Mucosa of stomach (tissue), 1 donor: ENCODE measurements around the gene BLOC1S1.

Experiments
- H3K27me3 ChIP-seq: one replicate; pipeline ENCODE4 v1.7.0; 2013; ENCODE audit warnings: mild to moderate bottlenecking, low read length; ENCODE audit not compliant: control insufficient read depth, insufficient read depth
- H3K36me3 ChIP-seq: one replicate; pipeline ENCODE4 v1.7.0; 2013; ENCODE audit warnings: low read length; ENCODE audit not compliant: control insufficient read depth, insufficient read depth
- H3K4me1 ChIP-seq: one replicate; pipeline ENCODE4 v1.7.0; 2013; ENCODE audit warnings: mild to moderate bottlenecking, low read length; ENCODE audit not compliant: control insufficient read depth, insufficient read depth
- H3K4me3 ChIP-seq: one replicate; pipeline ENCODE4 v1.7.0; 2013; ENCODE audit warnings: low read length
- H3K9ac ChIP-seq: one replicate; pipeline ENCODE4 v1.7.0; 2013; ENCODE audit warnings: mild to moderate bottlenecking, low read length, moderate library complexity
- H3K9me3 ChIP-seq: one replicate; pipeline ENCODE4 v1.7.0; 2013; ENCODE audit warnings: mild to moderate bottlenecking, low read length, moderate library complexity; ENCODE audit not compliant: control insufficient read depth
- donor health status: Pancreatic carcinoma.

The BLOC1S1 gene

DNA sequence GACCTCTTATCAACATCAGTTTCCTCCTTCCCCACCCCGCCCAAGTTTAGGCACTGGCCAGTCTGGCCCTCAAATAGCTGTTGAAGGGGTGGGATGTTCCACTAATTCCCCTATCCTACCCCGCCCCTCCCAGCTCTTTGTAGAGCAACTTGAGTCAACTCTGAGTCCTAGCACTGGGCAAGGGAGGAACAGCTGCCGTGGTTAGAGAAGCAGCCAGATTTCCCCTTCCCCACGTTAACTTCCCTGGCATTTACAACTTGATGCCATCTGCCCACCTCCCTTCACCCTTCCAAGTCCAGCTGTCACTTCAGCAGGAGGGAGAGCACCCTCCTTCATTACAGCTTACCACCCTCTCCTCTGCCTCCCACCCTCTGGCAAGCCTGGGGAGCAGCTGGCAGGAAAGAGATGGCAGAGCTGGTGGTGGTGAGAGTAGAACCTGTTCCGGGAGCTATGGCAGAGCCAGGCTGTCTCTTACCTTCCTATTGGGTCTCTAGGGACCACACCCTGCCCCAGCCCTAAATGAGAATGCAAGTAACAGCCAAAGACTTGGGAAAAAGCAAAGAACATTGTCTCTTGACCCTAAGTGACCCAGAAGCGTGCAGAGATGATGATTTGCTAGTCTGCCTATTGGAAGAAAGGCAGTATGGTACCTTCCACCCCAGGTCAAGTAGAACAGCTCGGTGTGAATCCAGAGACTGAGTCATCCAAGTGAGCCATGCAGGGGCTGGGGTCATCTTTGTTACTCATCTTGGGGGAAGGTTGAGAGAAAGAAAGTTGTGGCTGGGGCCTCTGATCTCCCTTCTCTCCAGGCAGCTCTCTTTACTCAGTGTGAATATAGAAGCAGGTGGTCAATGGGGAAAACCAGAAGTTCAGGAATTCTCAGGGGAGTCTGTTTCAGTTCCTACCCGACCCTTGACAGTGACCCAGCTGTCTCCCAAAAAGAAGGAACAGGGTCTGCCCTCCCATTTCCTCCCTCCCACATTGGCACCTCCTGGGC lies 1.5 kb downstream of the BLOC1S1 start:
- Histone ChIP-seq H3K4me1 (peaks cover 60% of the 10 kb centered on the region), H3K9ac (peak overlapping the region; percentile 90), H3K27me3 (no peaks in the 10 kb centered on the region), H3K9me3 (no peaks in the 10 kb centered on the region), H3K4me3 (peak overlapping the region; percentile 89), H3K36me3 (no peaks in the 10 kb centered on the region)

DNA sequence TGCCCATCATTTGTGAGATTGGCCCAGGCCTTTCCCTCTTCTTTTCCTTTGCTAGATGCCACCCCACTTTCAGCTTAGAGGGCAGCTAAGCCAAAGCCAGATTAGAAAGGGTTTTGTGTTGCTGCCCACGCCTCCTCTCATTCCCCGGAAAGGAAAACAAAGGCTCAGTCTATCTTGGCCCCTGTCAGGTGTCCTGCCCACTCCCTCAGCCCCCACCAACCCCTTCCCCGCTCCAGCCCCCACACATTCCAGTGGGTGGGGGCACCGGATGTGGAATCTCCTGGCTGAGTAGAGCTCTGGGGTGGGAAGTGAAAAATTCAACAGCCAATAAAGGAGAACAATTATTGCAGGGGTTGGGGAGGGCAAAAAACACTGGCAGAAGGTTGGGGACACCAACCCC lies 2.2 kb downstream of the BLOC1S1 start:
- Histone ChIP-seq H3K27me3 (no peaks in the 10 kb centered on the region), H3K9me3 (no peaks in the 10 kb centered on the region), H3K4me1 (peaks cover 66% of the 10 kb centered on the region), H3K4me3 (no peak overlapping the region), H3K9ac (no peak overlapping the region), H3K36me3 (no peaks in the 10 kb centered on the region)

DNA sequence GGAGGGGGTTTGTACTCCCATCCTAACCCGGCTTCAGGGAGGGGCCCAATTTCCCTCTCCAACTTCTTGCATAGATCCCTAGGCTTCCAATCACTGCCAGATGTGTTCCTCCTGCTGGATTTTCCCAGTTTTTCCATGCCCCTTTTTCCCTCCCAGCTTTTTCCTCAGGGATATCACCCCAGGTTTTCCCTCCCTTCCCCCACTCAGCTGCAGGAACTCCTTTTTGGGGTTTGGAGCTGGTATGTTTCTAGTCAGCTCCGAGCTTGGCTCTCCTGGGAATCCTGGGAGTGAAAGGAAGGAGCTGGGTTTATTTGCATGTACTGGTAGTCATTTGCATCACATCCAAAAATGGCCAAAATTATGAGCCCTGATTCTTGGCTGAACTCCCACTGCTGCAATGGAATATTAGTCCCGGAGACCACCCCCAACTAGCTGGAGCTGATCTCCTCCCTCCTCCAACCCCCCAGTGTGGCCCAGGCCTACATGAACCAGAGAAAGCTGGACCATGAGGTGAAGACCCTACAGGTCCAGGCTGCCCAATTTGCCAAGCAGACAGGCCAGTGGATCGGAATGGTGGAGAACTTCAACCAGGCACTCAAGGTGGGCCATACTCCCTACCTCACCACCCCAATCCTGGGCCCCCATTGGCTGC lies 2.9 kb downstream of the BLOC1S1 start:
- H3K4me1 ChIP-seq = peaks cover 72% of the 10 kb centered on the region
- H3K36me3 ChIP-seq = no peaks in the 10 kb centered on the region
- no peaks in the 10 kb centered on the region for H3K27me3 ChIP-seq
- no peak overlapping the region for H3K4me3 ChIP-seq
- H3K9ac ChIP-seq = peak overlapping the region; percentile 29
- H3K9me3 ChIP-seq = no peaks in the 10 kb centered on the region

GRCh38 chr12:55719371-55719770 lies 3.5 kb downstream of the BLOC1S1 start:
- peaks cover 5% of the 10 kb centered on the region for H3K36me3 ChIP-seq
- peaks cover 78% of the 10 kb centered on the region for H3K4me1 ChIP-seq
- H3K4me3 ChIP-seq = no peak overlapping the region
- no peaks in the 10 kb centered on the region for H3K27me3 ChIP-seq
- H3K9me3 ChIP-seq = no peaks in the 10 kb centered on the region
- peak overlapping the region; percentile 55 for H3K9ac ChIP-seq

GRCh38 chr12:55720071-55720564 lies 4.3 kb downstream of the BLOC1S1 start, which contains the start of gene RDH5:
TSS of gene RDH5 (plus strand) at chr12:55720393. CDS start at chr12:55721185, 792 bp downstream.
- Histone ChIP-seq H3K36me3 (peaks cover 12% of the 10 kb centered on the region), H3K9ac (peak within 1 kb of the TSS; percentile 55), H3K4me3 (peak within 1 kb of the TSS; percentile 48)

GRCh38 chr12:55720894-55721444 lies 5.1 kb downstream of the BLOC1S1 start:
- Histone ChIP-seq H3K27me3 (no peaks in the 10 kb centered on the region), H3K36me3 (peaks cover 21% of the 10 kb centered on the region), H3K9me3 (no peaks in the 10 kb centered on the region), H3K4me3 (peak overlapping the region; percentile 48), H3K4me1 (peaks cover 85% of the 10 kb centered on the region), H3K9ac (peak overlapping the region; percentile 55)

More at GRCh38 chr12:55720071-55720564, 4.3 kb downstream of the BLOC1S1 start, which contains the start of gene RDH5:
- Histone ChIP-seq H3K27me3 (no peaks in the 10 kb centered on the region), H3K4me1 (peaks cover 84% of the 10 kb centered on the region), H3K9me3 (no peaks in the 10 kb centered on the region)

GRCh38 chr12:55721601-55722213 lies 5.9 kb downstream of the BLOC1S1 start:
- Histone ChIP-seq H3K4me1 (peaks cover 93% of the 10 kb centered on the region), H3K4me3 (no peak overlapping the region), H3K36me3 (peaks cover 28% of the 10 kb centered on the region), H3K27me3 (no peaks in the 10 kb centered on the region), H3K9ac (no peak overlapping the region), H3K9me3 (no peaks in the 10 kb centered on the region)

DNA sequence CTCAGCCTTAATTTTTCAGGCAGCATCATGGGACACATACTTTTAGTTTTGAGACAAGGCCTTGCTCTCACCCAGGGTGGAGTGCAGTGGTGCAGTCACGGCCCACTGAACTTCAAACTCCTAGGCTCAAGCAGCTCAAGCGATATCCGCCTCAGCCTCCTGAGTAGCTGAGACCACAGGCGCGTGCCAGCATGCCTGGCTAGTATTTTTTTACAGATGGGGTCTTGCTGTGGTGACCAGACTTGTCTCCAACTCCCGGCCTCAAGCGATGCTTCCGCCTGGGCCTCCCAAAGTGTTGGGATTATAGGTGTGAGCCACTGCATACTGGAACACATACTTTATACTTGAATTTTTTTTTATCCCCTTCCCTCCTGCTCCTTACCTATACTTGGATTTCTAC lies 7.1 kb downstream of the BLOC1S1 start:
- Histone ChIP-seq H3K27me3 (no peaks in the 10 kb centered on the region), H3K9ac (no peak overlapping the region), H3K9me3 (no peaks in the 10 kb centered on the region), H3K36me3 (peaks cover 31% of the 10 kb centered on the region), H3K4me3 (no peak overlapping the region), H3K4me1 (peaks cover 93% of the 10 kb centered on the region)

GRCh38 chr12:55723516-55724225 lies 7.8 kb downstream of the BLOC1S1 start:
- H3K36me3 ChIP-seq = peaks cover 31% of the 10 kb centered on the region
- no peak overlapping the region for H3K9ac ChIP-seq
- H3K4me3 ChIP-seq = no peak overlapping the region
- H3K4me1 ChIP-seq = peaks cover 87% of the 10 kb centered on the region
- H3K27me3 ChIP-seq = no peaks in the 10 kb centered on the region
- H3K9me3 ChIP-seq = no peaks in the 10 kb centered on the region

GRCh38 chr12:55724226-55724939 lies 8.5 kb downstream of the BLOC1S1 start:
- peaks cover 31% of the 10 kb centered on the region for H3K36me3 ChIP-seq
- no peak overlapping the region for H3K4me3 ChIP-seq
- no peaks in the 10 kb centered on the region for H3K27me3 ChIP-seq
- no peaks in the 10 kb centered on the region for H3K9me3 ChIP-seq
- H3K4me1 ChIP-seq = peaks cover 83% of the 10 kb centered on the region
- H3K9ac ChIP-seq = no peak overlapping the region

DNA sequence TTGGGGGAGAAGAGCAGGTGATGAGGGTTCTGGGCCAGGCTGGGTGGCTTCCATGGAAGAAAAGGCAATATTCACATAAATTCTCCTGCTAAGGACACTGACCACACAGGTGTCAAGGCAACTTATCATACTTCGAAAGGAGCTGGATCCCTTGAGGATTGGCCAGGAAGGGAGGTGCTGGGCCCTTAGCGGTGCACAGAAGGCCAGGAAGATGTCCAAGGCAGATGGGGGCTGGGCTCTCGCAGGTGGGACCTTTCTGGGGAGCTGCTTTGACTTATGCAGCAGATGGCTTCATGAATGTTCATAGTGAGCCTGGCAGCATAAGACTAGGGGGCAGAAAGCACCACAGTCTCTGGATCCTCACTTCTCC lies 9.1 kb downstream of the BLOC1S1 start:
- Histone ChIP-seq H3K36me3 (peaks cover 31% of the 10 kb centered on the region), H3K9ac (no peak overlapping the region), H3K4me1 (peaks cover 83% of the 10 kb centered on the region), H3K27me3 (no peaks in the 10 kb centered on the region), H3K4me3 (no peak overlapping the region), H3K9me3 (no peaks in the 10 kb centered on the region)
